K562 (cell line): Measurements from ENCODE around the gene RPL22.

Source experiments
- BRCA1 ChIP-seq, 2 experiments: fragments of 450-650 bp in 1 of 2; sonication (generic) in 1 of 2; formaldehyde crosslinking in 1 of 2; IDR thresholded peaks; 2 replicates each; pipeline versions ENCODE4 v1.5.0 to v1.6.1; 2017 to 2020; ENCODE audit warnings: mild to moderate bottlenecking in 1 of 2, missing genetic modification reagents in 1 of 2
- CEBPZ ChIP-seq: fragments of 150-350 bp; IDR thresholded peaks from 2 replicates; pipeline ENCODE4 v1.6.1; 2014; ENCODE audit warnings: low read depth, mild to moderate bottlenecking, low read length, borderline replicate concordance
- CTCF ChIP-seq, 3 experiments: IDR thresholded peaks in 2 of 3; conservative IDR thresholded peaks in 1 of 3; 2 replicates each; pipeline ENCODE4 v1.5.1; 2011 to 2012; ENCODE audit warnings: low read length in 3 of 3, mild to moderate bottlenecking in 3 of 3, control low read depth in 2 of 3, improper control_type of control experiment in 1 of 3, inconsistent platforms in 1 of 3, low read depth in 1 of 3, mixed read lengths in 1 of 3, moderate library complexity in 1 of 3; ENCODE audit not compliant: insufficient read depth in 2 of 3
- ELK1 ChIP-seq: sonication (generic); formaldehyde crosslinking; IDR thresholded peaks from 2 replicates; pipeline ENCODE4 v1.8.1; 2022; ENCODE audit warnings: missing genetic modification reagents
- HNRNPLL ChIP-seq: fragments of 200-400 bp; formaldehyde crosslinking; IDR thresholded peaks from 2 replicates; pipeline ENCODE4 v1.6.1; 2017; ENCODE audit warnings: low read length, low read depth, mild to moderate bottlenecking; ENCODE audit not compliant: poor library complexity, severe bottlenecking
- KHSRP ChIP-seq: fragments of 450-650 bp; IDR thresholded peaks from 2 replicates; pipeline ENCODE4 v1.6.1; 2017
- MCM7 ChIP-seq, 2 experiments: fragments of 450-650 bp; IDR thresholded peaks; 2 replicates each; pipeline ENCODE4 v1.6.1; 2016 to 2018
- MXI1 ChIP-seq: IDR thresholded peaks from 2 replicates; pipeline ENCODE4 v1.6.1; 2011; ENCODE audit warnings: low read depth, mild to moderate bottlenecking, improper control_type of control experiment, low read length
- NFIX ChIP-seq: fragments of 250-450 bp; sonication (Bioruptor Pico); IDR thresholded peaks from 2 replicates; pipeline ENCODE4 v1.4.0; 2020; ENCODE audit warnings: low read depth, mild to moderate bottlenecking, moderate library complexity
- PREB ChIP-seq: sonication (generic); formaldehyde crosslinking; IDR thresholded peaks from 2 replicates; pipeline ENCODE4 v1.8.1; 2023; ENCODE audit warnings: mild to moderate bottlenecking, missing genetic modification reagents
- SMAD2 ChIP-seq: fragments of 150-350 bp; IDR thresholded peaks from 2 replicates; pipeline ENCODE4 v1.6.1; 2014; ENCODE audit warnings: low read depth, mild to moderate bottlenecking, low read length
- ZNF24 ChIP-seq: fragments of 450-650 bp; IDR thresholded peaks from 2 replicates; pipeline ENCODE4 v1.6.1; 2016
- ZNF707 ChIP-seq: fragments of 250-450 bp; sonication (Bioruptor Pico); conservative IDR thresholded peaks from 2 replicates; pipeline ENCODE4 v1.8.0; 2022; ENCODE audit warnings: inconsistent platforms, mild to moderate bottlenecking, moderate library complexity
- ZSCAN29 ChIP-seq: fragments of 450-650 bp; IDR thresholded peaks from 2 replicates; pipeline ENCODE4 v1.6.1; 2017

GRCh38 chr1:6202256-6202655 is 2.9 kb upstream of the RPL22 start:
- TF ChIP-seq KHSRP (no peak), SMAD2 (no peak), MCM7 (IDR thresholded peaks at IDR 0.05) (no peak), NFIX (CRISPR knock-in tag) (no peak), MXI1 (no peak), PREB (CRISPR knock-in tag) (no peak), HNRNPLL (no peak), ELK1 (no peak), BRCA1 (IDR thresholded peaks at IDR 0.05) (no peak), BRCA1 (CRISPR knock-in tag; IDR thresholded peaks at IDR 0.05) (no peak), CEBPZ (no peak), ZNF24 (no peak), CTCF (IDR thresholded peaks at IDR 0.05 in 2 of 3, conservative IDR thresholded peaks at IDR 0.05 in 1 of 3; ENCODE audit: insufficient read depth in 2 of 3, low read depth in 1 of 3, low read length in 3 of 3) (no peak), ZNF707 (CRISPR knock-in tag) (no peak), ZSCAN29 (no peak)
